Subcutaneous adipose tissue (tissue), 4 donors: ENCODE measurements around the gene CFAP157. TPM values are rescaled to one million over a fixed set of nuclear protein-coding genes. Genes with fewer than 3 reads are reported as not detected.

Source experiments
- CTCF ChIP-seq: fragments of 450-650 bp; IDR thresholded peaks from one replicate; pipeline ENCODE4 v1.5.1; 2016; ENCODE audit warnings: low read depth, mild to moderate bottlenecking, control low read depth, antibody characterized with exemption, moderate library complexity
- total RNA-seq, 4 donors: library from RNA; depleted of rRNA; stranded (reverse); fragments of >200 nt; gene quantifications; one replicate each; pipeline ENCODE4 v1.1.0, GENCODE V29; 2016

Gene CFAP157
- total RNA-seq, 4 donors from 2014 or later, result not detected

- no peak for TF ChIP-seq CTCF
Measured at GRCh38 chr9:127667127-127667844, 39.5 kb upstream of the CFAP157 start.

GRCh38 chr9:127667906-127668305 lies 38.9 kb upstream of the CFAP157 start:
- TF ChIP-seq CTCF, result no peak

- no peak for TF ChIP-seq CTCF
Measured at GRCh38 chr9:127673234-127673633, 33.6 kb upstream of the CFAP157 start.

- no peak for TF ChIP-seq CTCF
Measured at GRCh38 chr9:127676638-127677037, 30.1 kb upstream of the CFAP157 start.

- TF ChIP-seq CTCF, result no peak
Measured at GRCh38 chr9:127679506-127679905, 27.3 kb upstream of the CFAP157 start.

GRCh38 chr9:127680226-127680625 lies 26.6 kb upstream of the CFAP157 start:
- no peak for TF ChIP-seq CTCF

- no peak for TF ChIP-seq CTCF
Measured at GRCh38 chr9:127680846-127681245, 25.9 kb upstream of the CFAP157 start.
